Measurements from ENCODE around the gene KIF26B. TPM values are rescaled to one million over a fixed set of nuclear protein-coding genes. Genes with fewer than 3 reads are reported as not detected.

Gene KIF26B
- total RNA-seq, 4 donors from 2014 or later: 3.6 to 7.0 (median 5.2) TPM

- Histone ChIP-seq H3K27ac (no peak overlapping the region), H3K4me1 (no peaks in the 10 kb centered on the region), H3K27me3 (no peaks in the 10 kb centered on the region), H3K36me3 (no peaks in the 10 kb centered on the region), H3K4me3 (no peak overlapping the region), H3K9me3 (no peaks in the 10 kb centered on the region)
- DNase-seq (ENCODE audit: low spot score in 2 of 2): no peak
- 65% methylated on average over 6 of the region's 6 CpGs for WGBS
- TF ChIP-seq POLR2AphosphoS5 (IDR thresholded peaks at IDR 0.05) (no peak), EP300 (IDR thresholded peaks at IDR 0.05) (no peak), POLR2A (IDR thresholded peaks at IDR 0.05) (no peak), CTCF (IDR thresholded peaks at IDR 0.05) (no peak)
Observed at GRCh38 chr1:245292553-245292952, 137.8 kb downstream of the KIF26B start.

- H3K9me3 ChIP-seq: no peaks in the 10 kb centered on the region
- no peak for DNase-seq (ENCODE audit: low spot score in 2 of 2)
- H3K36me3 ChIP-seq: no peaks in the 10 kb centered on the region
- H3K27ac ChIP-seq: no peak overlapping the region
- no peak overlapping the region for H3K4me3 ChIP-seq
- peaks cover 4% of the 10 kb centered on the region for H3K4me1 ChIP-seq
- 81% methylated on average over 5 of the region's 5 CpGs for WGBS
- H3K27me3 ChIP-seq: no peaks in the 10 kb centered on the region
- TF ChIP-seq POLR2A (IDR thresholded peaks at IDR 0.05) (no peak), CTCF (IDR thresholded peaks at IDR 0.05) (no peak), EP300 (IDR thresholded peaks at IDR 0.05) (no peak), POLR2AphosphoS5 (IDR thresholded peaks at IDR 0.05) (no peak)
Observed at GRCh38 chr1:245294020-245294419, 139.2 kb downstream of the KIF26B start.

GRCh38 chr1:245298781-245299180 is 144.0 kb downstream of the KIF26B start:
- 45% methylated on average over 12 of the region's 12 CpGs for WGBS
- no peak for DNase-seq (ENCODE audit: low spot score in 2 of 2)
- H3K27ac ChIP-seq: no peak overlapping the region

GRCh38 chr1:245301162-245301580 is 146.4 kb downstream of the KIF26B start:
- Histone ChIP-seq H3K9me3 (no peaks in the 10 kb centered on the region), H3K27ac (no peak overlapping the region), H3K4me3 (no peak overlapping the region), H3K4me1 (peaks cover 7% of the 10 kb centered on the region), H3K27me3 (no peaks in the 10 kb centered on the region), H3K36me3 (no peaks in the 10 kb centered on the region)
- no peak for DNase-seq (ENCODE audit: low spot score in 2 of 2)
- WGBS: 72% methylated on average over 10 of the region's 10 CpGs
- TF ChIP-seq EP300 (IDR thresholded peaks at IDR 0.05) (no peak), CTCF (IDR thresholded peaks at IDR 0.05) (no peak), POLR2AphosphoS5 (IDR thresholded peaks at IDR 0.05) (no peak), POLR2A (IDR thresholded peaks at IDR 0.05) (no peak)

More at GRCh38 chr1:245298781-245299180, 144.0 kb downstream of the KIF26B start:
- no peak for TF ChIP-seq EP300 (IDR thresholded peaks at IDR 0.05)
- no peak for TF ChIP-seq POLR2A (IDR thresholded peaks at IDR 0.05)
- no peak for TF ChIP-seq CTCF (IDR thresholded peaks at IDR 0.05)
- Histone ChIP-seq H3K27me3 (no peaks in the 10 kb centered on the region), H3K4me1 (peaks cover 7% of the 10 kb centered on the region), H3K4me3 (peak overlapping the region; percentile 14), H3K9me3 (no peaks in the 10 kb centered on the region), H3K36me3 (no peaks in the 10 kb centered on the region)

- TF ChIP-seq EP300 (IDR thresholded peaks at IDR 0.05) (no peak), POLR2AphosphoS5 (IDR thresholded peaks at IDR 0.05) (no peak)
Observed at GRCh38 chr1:245301921-245302320, 147.1 kb downstream of the KIF26B start.

GRCh38 chr1:245304698-245305097 is 149.9 kb downstream of the KIF26B start:
- DNase-seq (ENCODE audit: low spot score in 2 of 2): no peak
- Histone ChIP-seq H3K36me3 (no peaks in the 10 kb centered on the region), H3K4me1 (peaks cover 8% of the 10 kb centered on the region), H3K4me3 (no peak overlapping the region), H3K27me3 (no peaks in the 10 kb centered on the region), H3K27ac (no peak overlapping the region), H3K9me3 (no peaks in the 10 kb centered on the region)
- WGBS: 88% methylated on average over 3 of the region's 3 CpGs
- no peak for TF ChIP-seq EP300 (IDR thresholded peaks at IDR 0.05)
- no peak for TF ChIP-seq CTCF (IDR thresholded peaks at IDR 0.05)
- no peak for TF ChIP-seq POLR2A (IDR thresholded peaks at IDR 0.05)
- no peak for TF ChIP-seq POLR2AphosphoS5 (IDR thresholded peaks at IDR 0.05)

More at GRCh38 chr1:245301921-245302320, 147.1 kb downstream of the KIF26B start:
- H3K4me1 ChIP-seq: peaks cover 9% of the 10 kb centered on the region
- no peaks in the 10 kb centered on the region for H3K9me3 ChIP-seq
- H3K27ac ChIP-seq: no peak overlapping the region
- no peak overlapping the region for H3K4me3 ChIP-seq
- no peak for DNase-seq (ENCODE audit: low spot score in 2 of 2)
- 93% methylated on average over 4 of the region's 4 CpGs for WGBS
- H3K27me3 ChIP-seq: no peaks in the 10 kb centered on the region
- no peaks in the 10 kb centered on the region for H3K36me3 ChIP-seq

Measured in suprapubic skin (tissue), 4 donors.